Mammary epithelial cell (primary cell): ENCODE results near the gene QRFP.

Source experiments
- CTCF ChIP-seq, 2 donors: IDR thresholded peaks in 1 of 2; conservative IDR thresholded peaks in 1 of 2; 2 replicates each; pipeline ENCODE4 v1.5.1; 2011 to 2012; ENCODE audit warnings: inconsistent platforms in 2 of 2, low read length in 2 of 2, mild to moderate bottlenecking in 2 of 2, control low read depth in 1 of 2, low read depth in 1 of 2; ENCODE audit not compliant: insufficient read depth in 1 of 2; ENCODE audit errors: extremely low read depth in 1 of 2
- EZH2 ChIP-seq: IDR thresholded peaks from 2 replicates; pipeline ENCODE4 v1.6.1; 2012; ENCODE audit warnings: low read length, inconsistent platforms, borderline replicate concordance

DNA sequence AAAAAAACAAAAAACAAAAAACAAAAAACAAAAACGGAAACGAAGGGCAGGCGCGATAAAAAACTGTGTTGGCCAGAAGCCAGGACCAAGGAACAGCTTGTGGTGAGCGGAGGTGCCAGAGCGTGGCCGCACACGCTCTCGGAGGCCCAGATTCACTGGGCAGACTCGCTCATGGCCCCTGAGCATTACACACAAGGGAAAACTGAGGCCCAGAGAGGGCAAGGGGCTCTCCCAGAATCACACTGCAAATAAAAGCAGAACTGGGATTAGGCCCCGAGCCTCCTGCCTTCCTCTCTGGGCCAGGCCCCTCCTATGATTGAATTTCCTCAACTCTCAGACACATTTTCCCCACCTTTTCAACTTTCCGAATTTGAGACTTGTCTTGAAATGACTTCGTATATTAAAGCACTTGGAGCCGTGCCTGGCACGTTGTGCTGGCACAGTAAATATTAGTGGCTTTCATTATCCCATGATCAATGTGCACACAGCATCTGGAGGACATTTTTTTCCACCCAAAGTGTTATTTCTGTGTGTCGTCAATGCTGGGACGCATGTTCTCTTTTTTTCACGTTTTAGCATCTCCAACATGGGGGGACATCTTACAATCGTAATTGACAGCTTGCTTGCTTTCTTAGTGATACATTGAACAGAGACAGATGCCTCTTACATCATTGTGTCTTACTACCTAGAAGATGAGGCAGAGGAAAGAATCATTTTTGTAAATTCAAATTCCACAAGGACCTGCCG lies 35.1 kb upstream of the QRFP start:
- no peak for TF ChIP-seq CTCF (conservative IDR thresholded peaks at IDR 0.05 in 1 of 2, IDR thresholded peaks at IDR 0.05 in 1 of 2; ENCODE audit: extremely low read depth in 1 of 2, insufficient read depth in 1 of 2, low read depth in 1 of 2, low read length in 2 of 2)
- no peak for TF ChIP-seq EZH2
